Measurements from ENCODE around the gene FAM107B.

The FAM107B gene

DNA sequence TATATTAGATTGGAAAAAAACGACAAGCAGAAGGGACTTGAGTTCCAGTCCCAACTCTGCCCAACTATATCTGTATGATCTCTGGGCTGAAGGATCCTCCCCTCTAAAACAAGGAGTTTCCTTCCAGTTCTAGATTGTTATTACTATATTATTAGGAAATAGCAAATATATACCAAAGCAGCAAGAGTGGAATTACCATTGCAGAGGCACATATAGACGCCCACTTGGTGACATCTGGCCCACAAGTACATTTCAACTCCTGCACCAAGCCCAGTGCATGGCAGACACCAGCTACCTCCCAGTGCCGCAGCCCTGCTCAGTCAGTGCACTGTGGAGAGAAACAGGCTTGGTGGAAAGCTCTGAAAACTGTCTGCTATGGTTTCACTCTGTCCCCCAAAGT is 201.9 kb downstream of the FAM107B start:
- Histone ChIP-seq H3K4me1 (ENCODE audit: control insufficient read depth, insufficient read depth, low read length) (peaks cover 20% of the 10 kb centered on the region), H3K9me3 (ENCODE audit: control insufficient read depth, insufficient read depth, low read depth, low read length) (no peaks in the 10 kb centered on the region), H3K36me3 (ENCODE audit: control insufficient read depth in 2 of 2, insufficient read depth in 1 of 2, low read length in 2 of 2) (peaks cover 0 to 4% of the 10 kb centered on the region in 2 experiments; a peak in 2 of 3 replicates), H3K27ac (ENCODE audit: extremely low read depth, low read depth, low read length) (no peak overlapping the region), H3K4me3 (ENCODE audit: low read depth, low read length) (no peak overlapping the region)
- CTCF ChIA-PET: no interaction called here
- POLR2A ChIA-PET: no interaction called here
- no peak for TF ChIP-seq ZNF211 (tag by site-specific recombination; IDR thresholded peaks at IDR 0.05; ENCODE audit: low read depth)
- TF ChIP-seq ZNF501 (tag by site-specific recombination; IDR thresholded peaks at IDR 0.05): no peak
- TF ChIP-seq ZNF398 (tag by site-specific recombination; IDR thresholded peaks at IDR 0.05): no peak
- no peak for TF ChIP-seq ZNF623 (tag by site-specific recombination; IDR thresholded peaks at IDR 0.05)
- TF ChIP-seq WT1 (tag by site-specific recombination; IDR thresholded peaks at IDR 0.05): no peak
- TF ChIP-seq ZNF18 (tag by site-specific recombination; IDR thresholded peaks at IDR 0.05): no peak
- no peak for TF ChIP-seq ZBTB49 (tag by site-specific recombination; IDR thresholded peaks at IDR 0.05; ENCODE audit: low read depth)
- TF ChIP-seq REPIN1 (tag by site-specific recombination; IDR thresholded peaks at IDR 0.05; ENCODE audit: low read depth): no peak
- TF ChIP-seq, protein P1, sequence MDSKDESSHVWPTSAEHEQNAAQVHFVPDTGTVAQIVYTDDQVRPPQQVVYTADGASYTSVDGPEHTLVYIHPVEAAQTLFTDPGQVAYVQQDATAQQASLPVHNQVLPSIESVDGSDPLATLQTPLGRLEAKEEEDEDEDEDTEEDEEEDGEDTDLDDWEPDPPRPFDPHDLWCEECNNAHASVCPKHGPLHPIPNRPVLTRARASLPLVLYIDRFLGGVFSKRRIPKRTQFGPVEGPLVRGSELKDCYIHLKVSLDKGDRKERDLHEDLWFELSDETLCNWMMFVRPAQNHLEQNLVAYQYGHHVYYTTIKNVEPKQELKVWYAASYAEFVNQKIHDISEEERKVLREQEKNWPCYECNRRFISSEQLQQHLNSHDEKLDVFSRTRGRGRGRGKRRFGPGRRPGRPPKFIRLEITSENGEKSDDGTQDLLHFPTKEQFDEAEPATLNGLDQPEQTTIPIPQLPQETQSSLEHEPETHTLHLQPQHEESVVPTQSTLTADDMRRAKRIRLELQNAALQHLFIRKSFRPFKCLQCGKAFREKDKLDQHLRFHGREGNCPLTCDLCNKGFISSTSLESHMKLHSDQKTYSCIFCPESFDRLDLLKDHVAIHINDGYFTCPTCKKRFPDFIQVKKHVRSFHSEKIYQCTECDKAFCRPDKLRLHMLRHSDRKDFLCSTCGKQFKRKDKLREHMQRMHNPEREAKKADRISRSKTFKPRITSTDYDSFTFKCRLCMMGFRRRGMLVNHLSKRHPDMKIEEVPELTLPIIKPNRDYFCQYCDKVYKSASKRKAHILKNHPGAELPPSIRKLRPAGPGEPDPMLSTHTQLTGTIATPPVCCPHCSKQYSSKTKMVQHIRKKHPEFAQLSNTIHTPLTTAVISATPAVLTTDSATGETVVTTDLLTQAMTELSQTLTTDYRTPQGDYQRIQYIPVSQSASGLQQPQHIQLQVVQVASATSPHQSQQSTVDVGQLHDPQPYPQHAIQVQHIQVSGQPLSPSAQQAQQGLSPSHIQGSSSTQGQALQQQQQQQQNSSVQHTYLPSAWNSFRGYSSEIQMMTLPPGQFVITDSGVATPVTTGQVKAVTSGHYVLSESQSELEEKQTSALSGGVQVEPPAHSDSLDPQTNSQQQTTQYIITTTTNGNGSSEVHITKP (tag by site-specific recombination; IDR thresholded peaks at IDR 0.05): no peak
- no peak for TF ChIP-seq HOXC10 (CRISPR knock-in tag; IDR thresholded peaks at IDR 0.05)
- no peak for TF ChIP-seq ZNF677 (tag by site-specific recombination; IDR thresholded peaks at IDR 0.05)
- TF ChIP-seq ZNF791 (tag by site-specific recombination; IDR thresholded peaks at IDR 0.05): no peak
- TF ChIP-seq KLF17 (tag by site-specific recombination; IDR thresholded peaks at IDR 0.05): no peak
- no peak for TF ChIP-seq ZNF664 (tag by site-specific recombination; IDR thresholded peaks at IDR 0.05)

Data from HEK293 (cell line).